SH-SY5Y (cell line): ENCODE results near the gene TRPV6.

Experiments used
- GATA2 ChIP-seq: IDR thresholded peaks from 2 replicates; pipeline ENCODE4 v1.6.1; 2011; ENCODE audit warnings: mild to moderate bottlenecking, low read depth, low read length
- GATA3 ChIP-seq: IDR thresholded peaks from 2 replicates; pipeline ENCODE4 v1.6.1; 2011; ENCODE audit warnings: low read depth, mild to moderate bottlenecking, low read length, moderate library complexity

GRCh38 chr7:142870566-142871259 lies 14.8 kb downstream of the TRPV6 start:
- TF ChIP-seq GATA2 (no peak), GATA3 (no peak)
